NCI-H2227 treated with DMSO at 0.1 percent for 48 hours (cell line): ENCODE results near the gene PFN3.

Experiments
- DNase-seq: peaks from one replicate; lab custom pipeline; 2025; lab: John Stamatoyannopoulos, UW

Gene PFN3

DNA sequence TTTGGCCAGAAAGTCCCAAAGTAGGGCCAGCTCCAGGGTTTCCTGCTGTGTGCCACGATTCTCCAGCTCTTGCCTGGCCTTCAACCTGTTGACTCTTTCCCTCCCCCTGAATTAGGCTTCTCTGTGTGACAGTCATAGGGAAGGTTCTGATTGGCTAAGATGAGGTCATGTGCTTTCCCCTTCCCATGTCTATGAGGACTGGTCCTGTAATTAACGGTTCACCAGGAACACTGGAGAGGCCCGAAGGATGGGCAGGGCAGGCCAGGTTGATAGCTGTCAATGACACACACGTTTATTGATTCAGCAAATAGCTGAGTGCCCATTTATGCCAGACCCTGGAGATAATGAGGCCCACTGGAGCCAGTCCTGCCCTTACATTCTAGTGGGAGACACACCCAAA is 37.2 kb upstream of the PFN3 start:
- DNase-seq = peak; percentile 28

DNA sequence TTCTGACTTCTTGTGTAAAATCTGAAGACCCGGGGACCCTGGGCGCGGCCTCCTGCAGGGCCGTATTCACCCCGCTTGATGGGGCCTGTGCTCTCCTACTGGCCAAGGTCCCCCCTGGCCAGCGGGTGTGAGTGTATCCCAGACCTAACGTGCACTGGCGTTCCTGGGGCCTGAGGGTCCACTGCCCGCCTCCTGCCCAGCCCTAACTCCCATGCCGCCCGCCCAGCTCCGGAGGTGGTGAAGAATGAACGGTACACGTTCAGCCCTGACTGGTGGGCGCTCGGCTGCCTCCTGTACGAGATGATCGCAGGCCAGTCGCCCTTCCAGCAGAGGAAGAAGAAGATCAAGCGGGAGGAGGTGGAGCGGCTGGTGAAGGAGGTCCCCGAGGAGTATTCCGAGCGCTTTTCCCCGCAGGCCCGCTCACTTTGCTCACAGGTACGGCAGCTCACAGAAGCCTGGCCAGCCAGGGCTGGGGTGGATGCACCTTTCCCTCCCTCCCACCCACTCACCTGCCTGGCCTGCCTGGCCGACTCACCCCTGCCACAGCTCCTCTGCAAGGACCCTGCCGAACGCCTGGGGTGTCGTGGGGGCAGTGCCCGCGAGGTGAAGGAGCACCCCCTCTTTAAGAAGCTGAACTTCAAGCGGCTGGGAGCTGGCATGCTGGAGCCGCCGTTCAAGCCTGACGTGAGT is 35.5 kb upstream of the PFN3 start:
- no peak for DNase-seq

DNA sequence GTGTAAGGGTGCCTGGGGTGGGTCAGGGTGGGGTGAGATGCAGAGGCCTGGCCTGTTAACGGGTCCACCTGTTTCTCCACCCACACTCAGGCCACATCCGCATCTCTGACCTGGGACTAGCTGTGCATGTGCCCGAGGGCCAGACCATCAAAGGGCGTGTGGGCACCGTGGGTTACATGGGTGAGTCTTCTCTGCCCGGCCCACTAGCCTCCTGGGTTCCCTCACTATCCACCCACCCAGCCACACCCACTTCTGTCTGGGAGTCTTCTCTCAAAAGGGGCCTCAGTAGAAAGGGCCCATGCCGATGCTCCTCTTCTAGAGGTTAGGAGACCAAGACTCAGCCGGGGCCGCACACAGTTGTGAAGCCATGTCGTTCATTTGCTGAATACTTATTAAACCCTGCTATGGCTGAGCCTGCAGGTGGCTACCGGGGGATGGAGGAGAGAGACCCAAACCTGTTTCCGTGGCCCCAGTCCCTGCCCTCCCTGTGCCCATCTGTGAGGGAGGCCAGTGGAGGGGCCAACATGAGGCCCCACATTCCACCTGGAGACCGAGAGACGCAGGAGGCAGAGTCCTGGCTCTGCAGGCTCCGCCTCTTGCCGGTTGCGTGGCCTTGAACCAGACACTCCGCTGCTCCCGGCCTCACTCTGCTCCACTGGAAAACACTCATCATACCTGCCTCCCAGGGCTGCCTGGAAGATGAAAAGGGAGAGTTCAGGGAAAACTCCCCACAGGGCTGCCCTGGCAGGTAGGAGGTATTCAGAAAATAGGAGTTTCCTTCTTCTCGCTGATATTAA is 34.7 kb upstream of the PFN3 start:
- DNase-seq = no peak

DNA sequence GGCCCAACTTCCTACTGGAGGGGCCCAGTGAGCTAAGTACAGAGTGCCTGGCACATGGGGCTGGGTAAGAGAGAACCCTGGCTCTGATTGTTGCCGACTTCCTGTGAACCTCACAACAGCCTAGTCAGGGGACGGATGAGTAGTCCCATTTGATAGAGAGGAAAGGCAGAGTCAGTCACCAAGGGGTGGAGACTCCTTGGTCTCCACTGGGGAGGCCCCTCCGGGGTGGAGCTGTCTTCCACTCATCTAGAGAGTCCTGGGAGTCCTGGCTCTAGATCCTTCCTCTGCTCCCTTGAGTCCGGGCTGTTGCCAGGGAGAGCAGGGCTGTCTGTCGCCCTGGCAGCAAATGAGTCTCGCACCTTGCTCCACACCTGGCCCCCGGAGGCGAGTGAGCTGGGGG is 34.0 kb upstream of the PFN3 start:
- no peak for DNase-seq

DNA sequence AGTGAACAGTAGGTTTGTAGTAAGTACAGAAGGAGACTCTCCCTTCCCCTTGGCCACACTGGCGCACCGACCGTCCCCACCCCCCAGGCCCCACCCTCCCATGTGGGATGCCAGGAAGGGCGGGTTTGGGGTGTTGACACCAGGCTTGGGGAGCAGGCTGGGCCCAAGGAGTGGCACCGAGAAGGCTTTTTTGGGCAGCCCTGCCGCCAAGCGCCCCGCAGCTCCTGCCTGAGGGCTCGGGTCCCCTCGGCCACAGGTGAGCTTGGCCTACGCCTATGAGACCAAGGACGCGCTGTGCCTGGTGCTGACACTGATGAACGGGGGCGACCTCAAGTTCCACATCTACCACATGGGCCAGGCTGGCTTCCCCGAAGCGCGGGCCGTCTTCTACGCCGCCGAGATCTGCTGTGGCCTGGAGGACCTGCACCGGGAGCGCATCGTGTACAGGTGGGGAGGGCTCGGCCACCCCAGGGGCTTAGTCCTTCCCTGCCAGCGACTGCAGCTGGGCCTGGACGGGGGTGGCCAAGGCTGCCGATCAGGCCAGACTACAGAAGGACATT is 33.3 kb upstream of the PFN3 start:
- no peak for DNase-seq

DNA sequence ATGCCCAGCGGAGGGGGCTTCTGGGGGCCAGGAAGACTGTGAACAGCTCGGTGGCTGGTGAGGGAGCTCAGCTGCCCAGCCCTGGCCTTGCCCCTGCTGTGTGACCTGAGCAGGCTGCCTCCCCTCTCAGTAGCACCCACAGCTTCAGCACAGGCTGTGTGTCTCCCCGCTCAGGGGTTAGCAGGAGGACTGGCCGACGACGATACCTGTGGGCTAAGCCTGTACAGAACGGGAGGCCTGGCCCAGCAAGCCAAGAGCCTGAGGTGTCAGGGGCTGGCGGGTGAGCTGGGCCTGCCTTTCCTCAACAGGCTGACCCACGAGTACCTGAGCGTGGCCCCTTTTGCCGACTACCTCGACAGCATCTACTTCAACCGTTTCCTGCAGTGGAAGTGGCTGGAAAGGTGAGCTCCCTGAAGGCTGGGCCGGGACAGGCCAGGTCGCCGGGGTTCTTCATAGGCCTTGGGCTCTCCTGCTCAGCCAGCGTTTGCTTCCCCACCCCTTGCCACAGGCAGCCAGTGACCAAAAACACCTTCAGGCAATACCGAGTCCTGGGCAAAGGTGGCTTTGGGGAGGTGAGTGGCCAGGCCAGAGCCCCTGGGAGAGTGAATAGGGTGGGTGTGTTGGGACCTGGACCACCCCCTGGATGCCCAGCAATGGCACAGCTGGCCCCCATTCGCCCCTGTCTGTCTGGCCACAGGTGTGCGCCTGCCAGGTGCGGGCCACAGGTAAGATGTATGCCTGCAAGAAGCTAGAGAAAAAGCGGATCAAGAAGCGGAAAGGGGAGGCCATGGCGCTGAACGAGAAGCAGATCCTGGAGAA is 32.6 kb upstream of the PFN3 start:
- DNase-seq = no peak

DNA sequence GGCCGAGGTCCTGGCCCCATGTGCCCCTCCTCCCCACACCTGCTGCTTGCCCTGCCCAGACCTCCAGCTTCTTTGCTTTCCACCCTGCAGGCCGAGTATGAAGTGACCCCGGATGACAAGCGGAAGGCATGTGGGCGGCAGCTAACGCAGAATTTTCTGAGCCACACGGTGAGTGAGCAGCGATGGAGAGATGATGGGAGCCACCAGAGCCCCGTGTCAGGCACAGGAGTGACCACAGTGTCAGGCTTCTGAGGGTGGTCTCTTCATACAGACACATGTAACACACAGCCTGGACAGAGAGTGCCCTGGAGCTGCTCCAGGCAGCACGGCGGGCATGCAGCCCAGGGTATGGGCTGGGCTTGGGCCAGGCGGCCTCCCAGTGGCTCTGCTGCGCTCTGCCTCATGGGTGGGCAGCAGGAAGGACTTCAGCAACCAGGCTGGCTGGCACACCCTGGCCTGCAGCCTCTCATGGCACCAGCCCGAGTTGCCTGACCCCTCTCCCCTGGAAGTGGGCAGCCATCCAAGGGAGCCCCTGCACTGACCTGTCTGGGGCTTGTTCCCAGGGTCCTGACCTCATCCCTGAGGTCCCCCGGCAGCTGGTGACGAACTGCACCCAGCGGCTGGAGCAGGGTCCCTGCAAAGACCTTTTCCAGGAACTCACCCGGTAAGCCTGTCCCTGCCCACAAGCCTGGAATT is 31.8 kb upstream of the PFN3 start:
- DNase-seq = no peak

DNA sequence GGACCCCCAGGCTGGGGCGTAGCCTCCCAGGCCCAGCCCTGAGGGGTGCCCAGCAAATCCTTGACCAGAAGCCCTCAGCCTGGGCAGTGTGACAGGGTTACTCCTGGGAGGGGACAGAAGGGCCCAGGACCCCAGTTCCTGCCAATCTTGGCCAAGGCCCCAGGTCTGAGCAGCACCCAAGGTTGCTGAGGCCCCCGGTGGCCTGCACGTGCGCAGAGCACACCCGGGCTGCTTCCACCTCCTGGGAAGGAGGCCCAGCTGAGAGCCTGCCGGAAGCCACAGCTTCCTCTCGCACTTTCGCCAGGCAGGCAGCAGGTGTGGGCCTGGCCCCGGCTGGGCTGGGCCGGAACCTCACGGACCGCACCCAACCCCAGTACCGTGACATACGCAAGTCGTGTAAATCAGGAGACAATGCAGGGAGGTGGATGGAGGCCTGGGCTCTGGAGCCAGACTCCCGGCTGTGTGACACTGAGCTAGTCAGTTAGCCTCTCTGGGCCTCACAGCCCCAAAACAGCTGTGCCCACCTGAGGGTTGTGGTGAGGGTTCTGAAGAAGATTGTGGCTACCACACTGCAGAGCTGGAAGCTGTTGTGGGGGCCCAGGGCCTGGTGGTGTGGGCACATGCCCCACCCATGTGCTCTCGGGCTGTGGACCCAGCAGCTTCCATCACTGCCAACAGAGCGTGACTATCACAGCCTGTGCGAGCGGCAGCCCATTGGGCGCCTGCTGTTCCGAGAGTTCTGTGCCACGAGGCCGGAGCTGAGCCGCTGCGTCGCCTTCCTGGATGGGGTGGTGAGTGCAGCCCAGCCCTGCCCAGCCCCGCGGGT is 31.1 kb upstream of the PFN3 start:
- no peak for DNase-seq

DNA sequence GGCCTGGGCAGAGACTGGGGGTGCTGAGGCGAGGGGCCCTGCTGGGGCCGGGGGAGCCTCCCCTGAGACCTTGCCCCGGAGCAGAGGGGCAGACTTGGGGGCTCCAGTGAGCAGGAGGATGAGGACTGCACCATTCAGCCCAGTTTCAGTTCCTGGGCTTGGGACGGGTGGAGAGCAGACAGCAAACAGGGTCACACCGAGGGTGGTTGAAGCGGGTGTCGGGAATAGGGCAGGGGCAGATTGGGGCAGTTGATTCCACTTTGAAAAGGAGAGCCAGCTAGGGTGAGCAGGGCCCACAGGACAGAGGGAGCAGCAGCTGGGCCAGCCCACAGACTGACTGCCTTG is 30.5 kb upstream of the PFN3 start:
- no peak for DNase-seq

DNA sequence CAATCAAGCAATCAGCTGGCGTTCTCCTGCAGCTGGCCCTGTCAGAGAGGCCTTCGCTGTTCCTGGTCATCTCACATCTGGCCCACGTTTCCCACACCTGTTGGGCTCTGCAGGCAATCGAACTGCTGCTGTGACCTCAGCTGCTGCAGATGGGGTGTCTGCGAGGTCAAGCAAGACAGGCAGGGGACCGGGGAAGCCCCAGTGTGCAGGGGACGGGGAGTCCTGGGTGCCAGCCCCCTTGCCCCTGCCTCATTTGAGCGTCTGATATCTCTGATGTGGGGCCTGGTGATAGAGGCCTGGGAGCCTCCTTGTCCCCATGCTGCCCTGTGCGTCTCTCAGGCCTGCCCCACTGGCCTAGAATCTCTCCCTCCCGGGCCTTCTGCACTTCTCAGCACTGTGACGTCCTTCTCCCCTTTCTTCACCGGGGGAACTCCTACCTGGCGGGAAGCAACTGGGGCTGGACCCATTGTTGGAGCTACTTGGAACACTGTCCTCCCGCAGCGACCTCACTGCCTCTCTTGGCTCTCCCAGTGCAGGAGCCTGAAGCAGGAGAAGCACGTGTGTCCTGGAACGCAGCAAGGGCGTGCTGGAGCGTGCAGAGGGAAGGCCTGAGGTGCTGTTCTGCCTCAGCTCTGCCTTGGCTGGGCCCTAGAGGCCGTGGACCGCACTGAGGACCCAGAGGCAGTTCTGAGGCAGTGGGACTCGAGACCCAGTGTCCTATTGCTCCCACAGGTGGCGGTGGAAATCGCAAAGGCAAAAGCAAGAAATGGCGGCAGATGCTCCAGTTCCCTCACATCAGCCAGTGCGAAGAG is 29.9 kb upstream of the PFN3 start:
- DNase-seq = no peak

DNA sequence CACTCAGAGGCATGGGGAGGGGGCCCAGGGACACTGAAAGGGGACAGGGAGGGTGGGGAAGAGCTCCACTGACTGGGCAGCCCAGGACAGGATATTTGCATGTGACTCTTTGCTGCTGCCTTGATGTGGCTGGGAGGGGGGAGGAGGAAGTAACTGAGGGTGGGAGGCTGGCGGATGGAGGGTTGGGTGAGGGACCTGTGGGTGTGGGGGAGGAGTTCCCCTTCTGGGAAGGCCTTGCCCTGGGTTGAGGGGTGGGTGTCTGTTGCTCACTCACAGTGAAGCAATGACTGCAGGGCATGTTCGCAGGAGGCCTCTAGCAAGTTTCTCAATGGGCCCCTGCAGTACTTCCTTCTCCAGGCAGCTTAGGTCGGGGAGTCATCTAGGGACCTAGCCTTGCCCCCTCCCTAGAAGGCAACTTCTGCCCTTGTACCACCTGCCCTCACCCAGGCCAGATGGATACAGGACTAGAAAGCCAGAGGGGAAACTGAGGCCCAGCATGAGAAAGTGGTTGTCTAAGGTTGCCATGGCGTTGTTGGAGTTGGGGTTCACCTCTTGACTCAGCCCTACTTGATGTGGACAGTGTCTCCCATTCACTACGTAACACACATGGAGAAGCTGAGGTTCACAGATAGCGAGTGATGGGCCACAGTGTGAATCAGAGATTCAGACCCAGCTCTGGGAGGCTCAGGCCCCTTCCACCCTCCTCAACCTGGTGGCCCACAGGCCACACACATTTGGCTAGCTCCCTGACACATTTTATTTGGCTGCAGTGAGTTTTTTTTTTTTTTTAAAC is 29.0 kb upstream of the PFN3 start:
- no peak for DNase-seq

DNA sequence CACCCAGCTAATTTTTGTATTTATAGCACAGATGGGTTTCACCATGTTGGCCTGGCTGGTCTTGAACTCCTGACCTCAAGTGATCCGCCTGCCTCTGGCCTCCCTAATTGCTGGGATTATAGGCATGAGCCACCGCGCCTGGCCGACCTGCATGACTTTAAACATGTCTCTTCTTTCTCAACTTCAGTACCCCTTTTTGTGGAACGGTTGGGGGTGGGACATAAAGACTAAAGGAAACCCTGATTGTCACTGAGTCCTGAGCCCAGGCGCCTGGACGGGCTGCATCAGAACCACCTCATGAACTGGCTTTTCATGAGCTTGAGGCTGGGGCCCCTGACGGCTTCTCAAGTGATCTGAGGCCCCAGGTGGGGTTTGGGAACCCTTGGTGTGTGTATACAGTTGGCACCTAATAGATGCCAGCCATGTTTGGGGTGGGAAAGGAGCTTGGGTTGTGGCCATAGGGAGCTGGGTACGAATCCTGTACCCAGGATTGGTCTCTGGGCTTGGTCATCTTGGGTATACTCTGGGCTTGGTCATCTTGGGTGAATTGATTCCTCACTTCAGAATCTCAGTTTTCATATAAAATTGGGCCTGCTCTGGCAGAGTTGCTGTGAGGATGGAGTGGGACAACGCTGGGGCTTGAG is 28.2 kb upstream of the PFN3 start:
- DNase-seq = no peak

DNA sequence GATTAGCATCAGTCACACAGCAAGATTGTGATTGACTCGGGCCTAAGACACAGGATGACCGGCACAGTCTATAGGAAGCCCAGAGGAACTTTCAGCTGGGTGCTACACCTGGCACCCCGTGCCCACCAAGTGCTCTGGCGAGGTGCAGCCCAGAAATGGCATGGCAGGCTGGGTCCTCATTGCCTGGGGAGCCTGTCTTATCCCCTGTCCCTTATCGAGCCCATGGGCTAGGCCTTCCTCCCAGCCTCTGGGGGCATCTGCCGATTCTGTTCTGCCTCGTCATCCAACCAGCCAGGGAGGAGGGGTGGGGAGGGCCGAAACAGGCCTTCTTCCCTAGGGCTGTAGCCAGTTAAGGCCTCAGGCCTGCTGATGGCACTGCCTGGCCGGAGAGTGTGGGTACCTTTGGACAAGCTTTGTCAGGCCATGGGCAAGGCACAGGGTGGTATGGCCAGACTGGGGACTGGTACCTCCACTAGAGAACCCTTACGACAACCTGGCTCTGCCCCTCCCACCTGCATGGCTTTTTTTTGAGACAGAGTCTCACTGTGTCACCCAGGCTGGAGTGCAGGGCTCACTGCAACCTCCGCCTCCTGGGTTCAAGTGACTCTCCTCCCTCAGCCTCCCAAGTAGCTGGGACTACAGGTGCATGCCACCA is 27.6 kb upstream of the PFN3 start:
- DNase-seq = no peak

DNA sequence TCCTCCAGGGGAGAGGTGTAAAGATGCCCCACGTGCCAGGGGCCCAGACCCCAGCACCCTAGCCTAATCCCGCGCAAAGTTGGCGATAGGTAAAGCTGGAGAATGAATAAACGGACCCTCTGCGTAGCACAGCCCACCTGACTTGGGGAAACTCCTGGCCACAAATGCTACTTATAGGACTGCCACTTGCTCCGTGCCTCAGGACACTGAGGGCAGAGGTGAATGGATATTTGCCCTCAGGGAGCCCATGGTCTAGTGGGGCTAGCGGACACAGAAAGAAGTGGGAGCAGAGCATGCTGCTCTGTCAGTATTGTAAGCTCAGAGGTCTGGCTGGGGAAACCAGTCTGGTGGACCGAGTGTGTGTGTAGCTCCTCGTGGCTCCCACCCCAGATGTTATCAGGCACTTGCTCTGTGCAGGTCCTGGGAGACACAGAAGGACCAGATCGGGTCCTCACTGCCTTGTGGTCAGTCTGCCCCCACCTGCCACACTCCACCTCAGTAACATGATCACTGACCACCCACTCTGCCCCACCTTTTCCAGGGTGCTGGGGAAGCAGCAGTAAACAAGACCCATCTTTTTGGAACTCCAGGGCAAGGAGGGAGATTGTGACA is 26.9 kb upstream of the PFN3 start:
- no peak for DNase-seq

DNA sequence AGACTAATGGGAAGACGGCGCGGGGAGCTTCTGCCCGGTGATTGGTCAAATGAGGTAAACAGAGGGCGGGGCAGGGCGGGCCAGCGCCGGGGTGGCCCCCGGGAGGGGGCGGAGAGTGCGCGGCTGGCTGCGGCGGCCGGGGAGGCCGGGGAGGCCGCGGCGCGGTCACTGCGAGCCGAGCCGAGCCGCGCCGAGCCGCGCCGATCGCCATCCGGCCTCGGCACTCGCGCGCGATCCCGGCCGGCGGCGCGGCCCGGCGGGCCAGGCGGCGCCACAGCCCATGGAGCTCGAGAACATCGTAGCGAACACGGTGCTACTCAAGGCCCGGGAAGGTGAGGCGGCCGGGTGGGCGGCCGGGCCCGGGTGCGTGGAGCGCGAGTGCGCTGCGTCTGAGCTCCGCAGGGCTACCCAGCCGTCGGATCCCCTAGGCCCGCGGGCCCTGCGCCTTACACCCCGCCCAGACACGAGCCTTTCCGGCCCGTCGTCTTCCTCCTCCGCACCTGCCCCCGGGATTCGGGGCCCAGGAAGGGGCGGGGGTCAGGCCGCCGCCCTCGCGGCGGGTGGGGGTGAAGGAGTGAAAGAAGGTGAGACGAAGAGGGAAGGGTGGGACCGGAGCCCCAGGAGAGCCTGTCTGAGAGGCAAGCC is 26.2 kb upstream of the PFN3 start, which contains the start of gene GRK6:
GRK6 (plus strand) TSS at position 111 of the 645 bp plus-strand sequence; CDS start at position 281, 170 bp downstream.
- DNase-seq = no peak

DNA sequence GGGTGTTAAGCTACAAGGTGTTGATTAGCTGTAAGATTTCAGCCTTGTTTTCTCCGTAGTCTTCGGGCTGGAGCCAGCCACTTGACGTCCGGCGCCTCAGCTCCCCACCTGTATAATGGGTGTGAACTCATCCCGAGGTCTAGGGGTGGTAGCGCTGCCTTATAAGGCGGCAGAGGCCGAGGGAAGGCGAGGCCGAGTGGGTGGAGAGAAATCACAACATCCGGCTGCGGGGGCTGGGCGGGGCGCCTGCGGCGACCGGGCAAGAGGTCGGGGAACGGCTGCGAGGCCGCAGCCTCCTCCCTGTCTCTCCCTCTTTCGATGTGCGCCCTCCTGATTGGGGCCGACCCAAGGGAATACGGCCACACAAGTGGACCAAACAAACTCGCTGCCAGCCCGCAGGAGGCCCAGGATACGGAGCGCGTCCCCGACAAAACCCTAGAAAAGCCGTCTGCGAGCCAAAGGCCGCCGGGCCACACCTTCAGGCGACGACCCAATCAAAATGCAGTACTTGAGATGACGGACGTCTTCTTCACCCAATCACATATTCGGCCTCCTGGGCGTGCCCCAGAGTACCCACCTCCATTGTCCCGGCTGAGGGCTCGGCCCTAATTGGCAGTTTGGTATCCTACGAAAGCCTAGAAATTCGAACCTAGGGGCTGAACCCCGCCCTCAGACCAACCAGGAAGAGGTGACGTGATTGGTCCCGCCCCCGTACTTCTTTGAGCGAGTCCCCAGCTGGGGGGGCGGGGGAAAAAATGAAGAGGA is 25.5 kb upstream of the PFN3 start:
- peak; percentile 97 for DNase-seq
